HepG2 (cell line): ENCODE data around the gene LINGO3. TPM values are rescaled to one million over a fixed set of nuclear protein-coding genes. Genes with fewer than 3 reads are reported as not detected.

Experiments
- ETV6 ChIP-seq: sonication (generic); formaldehyde crosslinking; conservative IDR thresholded peaks from 2 replicates; pipeline ENCODE4 v1.4.0; 2020; ENCODE audit warnings: missing genetic modification reagents
- GABPB1 ChIP-seq: IDR thresholded peaks from 2 replicates; pipeline ENCODE4 v1.6.1; 2016; ENCODE audit warnings: mild to moderate bottlenecking, missing genetic modification reagents, moderate library complexity, missing compliant biosample characterization
- GZF1 ChIP-seq: sonication (generic); formaldehyde crosslinking; IDR thresholded peaks from 2 replicates; pipeline ENCODE4 v1.5.1; 2020; ENCODE audit warnings: mild to moderate bottlenecking, missing genetic modification reagents
- HDAC2 ChIP-seq: sonication (generic); formaldehyde crosslinking; IDR thresholded peaks from 2 replicates; pipeline ENCODE4 v1.4.0; 2020; ENCODE audit warnings: missing genetic modification reagents
- ISL2 ChIP-seq: sonication (generic); formaldehyde crosslinking; IDR thresholded peaks from 2 replicates; pipeline ENCODE4 v1.5.0; 2020; ENCODE audit warnings: missing genetic modification reagents
- MED8 ChIP-seq: sonication (generic); formaldehyde crosslinking; IDR thresholded peaks from 2 replicates; pipeline ENCODE4 v1.8.1; 2023; ENCODE audit warnings: mild to moderate bottlenecking, missing genetic modification reagents; ENCODE audit not compliant: insufficient replicate concordance
- PLRG1 ChIP-seq: fragments of 450-650 bp; conservative IDR thresholded peaks from 2 replicates; pipeline ENCODE4 v1.6.1; 2016
- RARA ChIP-seq: IDR thresholded peaks from 2 replicates; pipeline ENCODE4 v1.6.1; 2016; ENCODE audit warnings: missing genetic modification reagents, missing compliant biosample characterization
- RBM22 ChIP-seq: fragments of 200-400 bp; formaldehyde crosslinking; optimal IDR thresholded peaks from 2 replicates; pipeline ENCODE3; 2017; ENCODE audit warnings: mild to moderate bottlenecking, low read length, moderate library complexity
- ZMYM4 ChIP-seq: sonication (generic); formaldehyde crosslinking; IDR thresholded peaks from 2 replicates; pipeline ENCODE4 v1.8.1; 2023; ENCODE audit warnings: mild to moderate bottlenecking, missing genetic modification reagents
- ZNF225 ChIP-seq: sonication (generic); formaldehyde crosslinking; IDR thresholded peaks from 2 replicates; pipeline ENCODE4 v1.4.0; 2020; ENCODE audit warnings: mild to moderate bottlenecking, missing genetic modification reagents
- ZNF317 ChIP-seq: sonication (generic); formaldehyde crosslinking; IDR thresholded peaks from 2 replicates; pipeline ENCODE4 v1.5.0; 2020; ENCODE audit warnings: mild to moderate bottlenecking, missing genetic modification reagents
- ZNF441 ChIP-seq: sonication (generic); formaldehyde crosslinking; IDR thresholded peaks from 2 replicates; pipeline ENCODE4 v1.7.0; 2021; ENCODE audit warnings: missing genetic modification reagents, borderline replicate concordance
- ZNF672 ChIP-seq: sonication (generic); formaldehyde crosslinking; IDR thresholded peaks from 2 replicates; pipeline ENCODE4 v1.8.1; 2022; ENCODE audit warnings: missing genetic modification reagents
- ZNF781 ChIP-seq: sonication (generic); formaldehyde crosslinking; IDR thresholded peaks from 2 replicates; pipeline ENCODE4 v1.5.1; 2020; ENCODE audit warnings: borderline replicate concordance, mild to moderate bottlenecking, missing genetic modification reagents; ENCODE audit errors: not compliant biosample characterization
- ZNF792 ChIP-seq: IDR thresholded peaks from 2 replicates; pipeline ENCODE4 v1.6.1; 2016
- ZNF841 ChIP-seq: sonication (generic); formaldehyde crosslinking; IDR thresholded peaks from 2 replicates; pipeline ENCODE4 v1.8.1; 2023; ENCODE audit warnings: missing genetic modification reagents, borderline replicate concordance
- polyA plus RNA-seq, 8 experiments: library from polyadenylated mRNA; depleted of rRNA in 3 of 8; stranded (reverse) in 7 of 8; unstranded in 1 of 8; fragments of >200 nt; fragmentation: Illumina TruSeq in 4 of 8; extraction: Trizol in 4 of 8; gene quantifications; 2 replicates each; pipeline versions ENCODE4 v1.2.1 to v1.2.3, GENCODE V29; 2011 to 2016; ENCODE audit warnings: low read depth in 4 of 8, missing spikeins in 1 of 8, mixed read lengths in 1 of 8; ENCODE audit not compliant: insufficient read depth in 1 of 8
- total RNA-seq, 5 experiments: library from RNA; depleted of rRNA; stranded (reverse); fragments of >200 nt; fragmentation: Illumina TruSeq; extraction: Trizol; gene quantifications; 2 replicates each; pipeline ENCODE4 v1.2.3, GENCODE V29; 2016; ENCODE audit warnings: low read depth in 1 of 5
- TF ChIP-seq, protein P1 (sequence below): sonication (generic); formaldehyde crosslinking; IDR thresholded peaks from 2 replicates; pipeline ENCODE4; 2020; ENCODE audit warnings: missing genetic modification reagents, mild to moderate bottlenecking, borderline replicate concordance
- TF ChIP-seq, protein P2 (sequence below): sonication (generic); formaldehyde crosslinking; IDR thresholded peaks from 2 replicates; pipeline ENCODE4 v1.4.0; 2020; ENCODE audit warnings: missing genetic modification reagents
- TF ChIP-seq, protein P3 (sequence below): sonication (generic); formaldehyde crosslinking; IDR thresholded peaks from 2 replicates; pipeline ENCODE4 v1.8.1; 2023; ENCODE audit warnings: mild to moderate bottlenecking, missing genetic modification reagents

Gene LINGO3
- total and polyA plus RNA-seq, 2 of the 13 experiments (the other 11 are each of a cell fraction or from before 2014, with no cell fraction given), result not detected

DNA sequence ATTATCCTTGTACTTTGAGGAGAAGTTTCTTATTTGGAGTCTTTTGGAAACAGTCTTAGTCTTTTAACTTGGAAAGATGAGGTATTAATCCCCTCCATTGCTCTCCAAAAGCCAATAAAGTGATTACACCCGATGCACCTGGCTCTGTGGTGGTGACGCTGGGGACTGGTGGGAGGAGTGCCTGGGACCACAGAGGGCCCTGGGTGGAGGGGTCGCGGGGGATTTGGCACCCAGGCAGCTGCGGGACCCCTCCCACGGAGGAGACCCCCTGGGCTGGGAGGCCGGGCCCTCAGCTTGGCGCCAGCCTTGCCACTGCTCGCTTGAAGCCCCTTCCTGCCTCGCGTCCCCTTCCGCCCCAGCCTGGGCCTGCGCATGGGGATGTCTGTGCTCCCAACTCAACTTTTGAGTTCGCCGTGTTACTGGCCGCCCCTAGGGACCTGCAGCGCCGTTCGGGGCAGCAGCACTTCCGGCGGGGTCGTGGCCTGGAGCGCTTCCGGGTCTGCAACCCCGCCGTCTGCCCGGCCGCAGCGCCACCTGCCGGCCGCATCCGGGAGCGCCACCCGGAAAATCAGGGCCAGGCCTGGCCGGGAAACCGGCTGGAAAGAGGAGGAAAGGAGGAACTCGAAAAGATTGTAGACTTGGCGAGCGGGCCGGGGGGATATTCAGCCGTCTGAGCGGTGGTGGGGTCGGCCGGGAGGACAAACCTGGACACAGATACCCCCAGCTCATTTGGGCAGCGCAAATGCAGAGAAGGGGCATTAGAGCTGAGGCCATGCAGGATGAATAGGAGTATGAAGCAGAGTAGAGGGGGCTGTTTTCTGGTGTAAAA, 34.4 kb downstream of the LINGO3 start (continued):
- TF ChIP-seq HDAC2 (0 out of 2 replicates have a peak, but pooled peaks have one; percentile 22), ZNF317 (CRISPR knock-in tag) (peak; percentile 73), ZNF841 (CRISPR knock-in tag) (0 out of 2 replicates have a peak, but pooled peaks have one; percentile 16), ZNF792 (CRISPR knock-in tag) (0 out of 2 replicates have a peak, but pooled peaks have one; percentile 7), ZNF225 (CRISPR knock-in tag) (peak; percentile 66; the same call in 1 of the 2 replicates), PLRG1 (no peak), ZMYM4 (peak; percentile 66; the same call in 1 of the 2 replicates), ISL2 (CRISPR knock-in tag) (peak; percentile 63), ETV6 (CRISPR knock-in tag) (peak; percentile 70; the same call in 1 of the 2 replicates), GZF1 (CRISPR knock-in tag) (no peak), MED8 (CRISPR knock-in tag) (peak; percentile 57), RBM22 (peak; percentile 98), ZNF781 (CRISPR knock-in tag) (no peak), RARA (CRISPR knock-in tag) (peak; percentile 33), ZNF441 (no peak), GABPB1 (CRISPR knock-in tag) (peak; percentile 98), ZNF672 (CRISPR knock-in tag) (no peak)
- TF ChIP-seq, protein P1, sequence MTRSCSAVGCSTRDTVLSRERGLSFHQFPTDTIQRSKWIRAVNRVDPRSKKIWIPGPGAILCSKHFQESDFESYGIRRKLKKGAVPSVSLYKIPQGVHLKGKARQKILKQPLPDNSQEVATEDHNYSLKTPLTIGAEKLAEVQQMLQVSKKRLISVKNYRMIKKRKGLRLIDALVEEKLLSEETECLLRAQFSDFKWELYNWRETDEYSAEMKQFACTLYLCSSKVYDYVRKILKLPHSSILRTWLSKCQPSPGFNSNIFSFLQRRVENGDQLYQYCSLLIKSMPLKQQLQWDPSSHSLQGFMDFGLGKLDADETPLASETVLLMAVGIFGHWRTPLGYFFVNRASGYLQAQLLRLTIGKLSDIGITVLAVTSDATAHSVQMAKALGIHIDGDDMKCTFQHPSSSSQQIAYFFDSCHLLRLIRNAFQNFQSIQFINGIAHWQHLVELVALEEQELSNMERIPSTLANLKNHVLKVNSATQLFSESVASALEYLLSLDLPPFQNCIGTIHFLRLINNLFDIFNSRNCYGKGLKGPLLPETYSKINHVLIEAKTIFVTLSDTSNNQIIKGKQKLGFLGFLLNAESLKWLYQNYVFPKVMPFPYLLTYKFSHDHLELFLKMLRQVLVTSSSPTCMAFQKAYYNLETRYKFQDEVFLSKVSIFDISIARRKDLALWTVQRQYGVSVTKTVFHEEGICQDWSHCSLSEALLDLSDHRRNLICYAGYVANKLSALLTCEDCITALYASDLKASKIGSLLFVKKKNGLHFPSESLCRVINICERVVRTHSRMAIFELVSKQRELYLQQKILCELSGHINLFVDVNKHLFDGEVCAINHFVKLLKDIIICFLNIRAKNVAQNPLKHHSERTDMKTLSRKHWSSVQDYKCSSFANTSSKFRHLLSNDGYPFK, result peak; percentile 79; the same call in 1 of the 2 replicates
- TF ChIP-seq, protein P2, sequence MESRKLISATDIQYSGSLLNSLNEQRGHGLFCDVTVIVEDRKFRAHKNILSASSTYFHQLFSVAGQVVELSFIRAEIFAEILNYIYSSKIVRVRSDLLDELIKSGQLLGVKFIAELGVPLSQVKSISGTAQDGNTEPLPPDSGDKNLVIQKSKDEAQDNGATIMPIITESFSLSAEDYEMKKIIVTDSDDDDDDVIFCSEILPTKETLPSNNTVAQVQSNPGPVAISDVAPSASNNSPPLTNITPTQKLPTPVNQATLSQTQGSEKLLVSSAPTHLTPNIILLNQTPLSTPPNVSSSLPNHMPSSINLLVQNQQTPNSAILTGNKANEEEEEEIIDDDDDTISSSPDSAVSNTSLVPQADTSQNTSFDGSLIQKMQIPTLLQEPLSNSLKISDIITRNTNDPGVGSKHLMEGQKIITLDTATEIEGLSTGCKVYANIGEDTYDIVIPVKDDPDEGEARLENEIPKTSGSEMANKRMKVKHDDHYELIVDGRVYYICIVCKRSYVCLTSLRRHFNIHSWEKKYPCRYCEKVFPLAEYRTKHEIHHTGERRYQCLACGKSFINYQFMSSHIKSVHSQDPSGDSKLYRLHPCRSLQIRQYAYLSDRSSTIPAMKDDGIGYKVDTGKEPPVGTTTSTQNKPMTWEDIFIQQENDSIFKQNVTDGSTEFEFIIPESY, result peak; percentile 81
- TF ChIP-seq, protein P3, sequence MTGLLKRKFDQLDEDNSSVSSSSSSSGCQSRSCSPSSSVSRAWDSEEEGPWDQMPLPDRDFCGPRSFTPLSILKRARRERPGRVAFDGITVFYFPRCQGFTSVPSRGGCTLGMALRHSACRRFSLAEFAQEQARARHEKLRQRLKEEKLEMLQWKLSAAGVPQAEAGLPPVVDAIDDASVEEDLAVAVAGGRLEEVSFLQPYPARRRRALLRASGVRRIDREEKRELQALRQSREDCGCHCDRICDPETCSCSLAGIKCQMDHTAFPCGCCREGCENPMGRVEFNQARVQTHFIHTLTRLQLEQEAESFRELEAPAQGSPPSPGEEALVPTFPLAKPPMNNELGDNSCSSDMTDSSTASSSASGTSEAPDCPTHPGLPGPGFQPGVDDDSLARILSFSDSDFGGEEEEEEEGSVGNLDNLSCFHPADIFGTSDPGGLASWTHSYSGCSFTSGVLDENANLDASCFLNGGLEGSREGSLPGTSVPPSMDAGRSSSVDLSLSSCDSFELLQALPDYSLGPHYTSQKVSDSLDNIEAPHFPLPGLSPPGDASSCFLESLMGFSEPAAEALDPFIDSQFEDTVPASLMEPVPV (CRISPR knock-in tag), result peak; percentile 52; the same call in 1 of the 2 replicates
